Osteoblast (primary cell): ENCODE measurements around the gene ZNF280C. TPM values are rescaled to one million over a fixed set of nuclear protein-coding genes. Genes with fewer than 3 reads are reported as not detected.

Source experiments
- DNase-seq: peaks from one replicate; pipeline ENCODE4 v3.0.0; 2011; ENCODE audit warnings: low spot score, mixed read lengths; ENCODE audit not compliant: insufficient read length; ENCODE audit errors: missing footprints
- H2AFZ ChIP-seq: 2 replicates; pipeline ENCODE4 v1.6.0; 2011; ENCODE audit warnings: mild to moderate bottlenecking, low read length
- H3K27ac ChIP-seq: 2 replicates; pipeline ENCODE4 v1.5.1; 2011; ENCODE audit warnings: mild to moderate bottlenecking, low read depth, low read length, moderate library complexity
- H3K27me3 ChIP-seq: 2 replicates; pipeline ENCODE4 v1.6.0; 2012; ENCODE audit warnings: mild to moderate bottlenecking, control low read depth, inconsistent platforms, low read length, moderate library complexity; ENCODE audit not compliant: insufficient read depth
- H3K36me3 ChIP-seq: 2 replicates; pipeline ENCODE4 v1.5.1; 2011; ENCODE audit warnings: mild to moderate bottlenecking, low read length, control low read depth, moderate library complexity; ENCODE audit not compliant: insufficient read depth
- H3K4me1 ChIP-seq: 2 replicates; pipeline ENCODE4 v1.5.1; 2011; ENCODE audit warnings: mild to moderate bottlenecking, low read length, control low read depth, moderate library complexity; ENCODE audit not compliant: insufficient read depth
- H3K4me2 ChIP-seq: 2 replicates; pipeline ENCODE4 v1.6.0; 2011; ENCODE audit warnings: mild to moderate bottlenecking, low read length; ENCODE audit not compliant: insufficient read depth
- H3K4me3 ChIP-seq: fragments of 200-600 bp; sonication (generic); 3 replicates; pipeline ENCODE4 v1.5.1; 2012; ENCODE audit warnings: mild to moderate bottlenecking, low read length, inconsistent platforms; ENCODE audit not compliant: insufficient read depth
- H3K79me2 ChIP-seq: 2 replicates; pipeline ENCODE4 v1.6.0; 2012; ENCODE audit warnings: mild to moderate bottlenecking, low read length, control low read depth, inconsistent platforms; ENCODE audit not compliant: insufficient read depth
- H3K9me3 ChIP-seq: 2 replicates; pipeline ENCODE4 v1.5.1; 2011; ENCODE audit warnings: low read depth, low read length, control low read depth
- H4K20me1 ChIP-seq: 2 replicates; pipeline ENCODE4 v1.6.0; 2012; ENCODE audit warnings: mild to moderate bottlenecking, low read length, control low read depth; ENCODE audit not compliant: insufficient read depth
- total RNA-seq: library from RNA; depleted of rRNA; stranded (reverse); fragments of >200 nt; gene quantifications from 2 replicates; pipeline ENCODE4 v1.2.3, GENCODE V29; 2012
- TF ChIP-seq, protein P1 (sequence below): IDR thresholded peaks from 2 replicates; pipeline ENCODE4 v1.5.1; 2011; ENCODE audit warnings: mild to moderate bottlenecking, low read depth, low read length, moderate library complexity; ENCODE audit errors: extremely low read depth

The ZNF280C gene
- total RNA-seq, 1 donor: 5.4 TPM

DNA sequence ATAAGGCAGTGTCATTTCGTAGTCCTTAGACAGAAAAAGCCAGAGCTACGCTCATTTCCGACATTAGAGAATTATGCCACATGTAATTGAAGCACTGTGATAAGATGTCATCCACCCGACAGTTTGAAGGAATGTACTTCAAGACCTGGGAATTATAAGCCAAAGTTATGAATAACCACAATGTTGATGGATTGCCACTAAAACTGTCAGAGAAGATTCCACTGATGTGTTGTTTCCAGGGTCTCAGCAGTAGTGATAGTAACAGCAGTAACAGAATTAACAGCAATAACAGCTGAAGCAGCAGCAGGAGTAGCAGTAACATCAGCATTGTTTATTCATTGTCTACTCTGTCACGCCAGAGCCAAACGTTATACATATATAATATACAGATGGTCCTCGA lies 72.2 kb downstream of the ZNF280C start:
- no peaks in the 10 kb centered on the region for H4K20me1 ChIP-seq
- H3K27me3 ChIP-seq: no peaks in the 10 kb centered on the region
- no peaks in the 10 kb centered on the region for H3K4me1 ChIP-seq
- no peaks in the 10 kb centered on the region for H3K36me3 ChIP-seq
- TF ChIP-seq, protein P1, sequence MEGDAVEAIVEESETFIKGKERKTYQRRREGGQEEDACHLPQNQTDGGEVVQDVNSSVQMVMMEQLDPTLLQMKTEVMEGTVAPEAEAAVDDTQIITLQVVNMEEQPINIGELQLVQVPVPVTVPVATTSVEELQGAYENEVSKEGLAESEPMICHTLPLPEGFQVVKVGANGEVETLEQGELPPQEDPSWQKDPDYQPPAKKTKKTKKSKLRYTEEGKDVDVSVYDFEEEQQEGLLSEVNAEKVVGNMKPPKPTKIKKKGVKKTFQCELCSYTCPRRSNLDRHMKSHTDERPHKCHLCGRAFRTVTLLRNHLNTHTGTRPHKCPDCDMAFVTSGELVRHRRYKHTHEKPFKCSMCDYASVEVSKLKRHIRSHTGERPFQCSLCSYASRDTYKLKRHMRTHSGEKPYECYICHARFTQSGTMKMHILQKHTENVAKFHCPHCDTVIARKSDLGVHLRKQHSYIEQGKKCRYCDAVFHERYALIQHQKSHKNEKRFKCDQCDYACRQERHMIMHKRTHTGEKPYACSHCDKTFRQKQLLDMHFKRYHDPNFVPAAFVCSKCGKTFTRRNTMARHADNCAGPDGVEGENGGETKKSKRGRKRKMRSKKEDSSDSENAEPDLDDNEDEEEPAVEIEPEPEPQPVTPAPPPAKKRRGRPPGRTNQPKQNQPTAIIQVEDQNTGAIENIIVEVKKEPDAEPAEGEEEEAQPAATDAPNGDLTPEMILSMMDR: no peak
- no peak overlapping the region for H3K4me2 ChIP-seq
- H2AFZ ChIP-seq: no peak overlapping the region
- no peaks in the 10 kb centered on the region for H3K79me2 ChIP-seq
- no peak overlapping the region for H3K4me3 ChIP-seq
- H3K27ac ChIP-seq: no peak overlapping the region
- no peak for DNase-seq
- H3K9me3 ChIP-seq: no peaks in the 10 kb centered on the region

DNA sequence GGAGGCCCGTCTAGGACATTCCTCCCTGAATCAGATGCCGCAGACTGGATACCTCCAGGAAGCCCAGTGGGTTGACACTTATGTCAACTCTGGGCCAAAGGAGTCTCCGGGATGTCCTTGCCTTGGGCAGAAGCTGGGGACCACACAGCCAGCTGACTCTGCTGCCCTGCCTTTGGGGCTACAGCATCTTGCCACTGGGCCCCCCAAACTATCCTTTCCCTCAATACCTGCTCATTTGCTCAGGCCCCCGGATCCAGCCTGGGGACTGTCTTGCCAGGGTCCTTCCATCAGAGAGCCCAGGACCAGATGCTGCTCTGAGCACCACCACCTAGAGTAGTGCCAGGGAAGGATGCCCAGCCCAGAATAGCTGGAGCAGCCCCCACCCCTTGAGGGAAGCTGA lies 77.9 kb downstream of the ZNF280C start:
- Histone ChIP-seq H3K79me2 (no peaks in the 10 kb centered on the region), H3K4me2 (no peak overlapping the region), H3K27me3 (no peaks in the 10 kb centered on the region), H3K9me3 (no peaks in the 10 kb centered on the region), H2AFZ (no peak overlapping the region), H4K20me1 (no peaks in the 10 kb centered on the region), H3K4me1 (no peaks in the 10 kb centered on the region), H3K4me3 (no peak overlapping the region), H3K27ac (no peak overlapping the region), H3K36me3 (no peaks in the 10 kb centered on the region)
- TF ChIP-seq, protein P1: no peak
- DNase-seq: no peak

DNA sequence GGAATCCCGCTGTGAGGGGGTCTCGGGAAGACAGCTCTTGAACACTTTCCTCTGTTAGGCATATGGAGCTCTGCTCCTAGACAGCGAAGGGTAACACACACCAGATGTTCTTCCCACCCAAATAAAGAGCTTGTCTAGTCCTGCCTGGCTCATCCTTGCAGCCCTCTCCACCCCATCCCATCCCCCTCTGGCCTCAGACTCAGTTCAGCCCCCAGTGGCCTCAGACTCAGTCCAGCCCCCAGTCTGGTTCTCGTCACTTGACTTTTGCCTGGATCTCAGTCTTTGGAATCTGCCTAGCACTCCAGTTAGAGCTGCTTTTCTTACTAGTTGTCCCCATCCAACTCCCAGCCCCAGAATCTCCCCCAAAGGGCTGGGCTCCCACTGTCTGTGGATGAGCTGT lies 82.0 kb downstream of the ZNF280C start:
- Histone ChIP-seq H3K27me3 (no peaks in the 10 kb centered on the region), H3K4me3 (no peak overlapping the region), H3K4me1 (no peaks in the 10 kb centered on the region), H3K9me3 (no peaks in the 10 kb centered on the region), H2AFZ (no peak overlapping the region), H4K20me1 (no peaks in the 10 kb centered on the region), H3K36me3 (no peaks in the 10 kb centered on the region), H3K27ac (no peak overlapping the region), H3K79me2 (no peaks in the 10 kb centered on the region), H3K4me2 (no peak overlapping the region)
- DNase-seq: no peak
- TF ChIP-seq, protein P1: no peak

DNA sequence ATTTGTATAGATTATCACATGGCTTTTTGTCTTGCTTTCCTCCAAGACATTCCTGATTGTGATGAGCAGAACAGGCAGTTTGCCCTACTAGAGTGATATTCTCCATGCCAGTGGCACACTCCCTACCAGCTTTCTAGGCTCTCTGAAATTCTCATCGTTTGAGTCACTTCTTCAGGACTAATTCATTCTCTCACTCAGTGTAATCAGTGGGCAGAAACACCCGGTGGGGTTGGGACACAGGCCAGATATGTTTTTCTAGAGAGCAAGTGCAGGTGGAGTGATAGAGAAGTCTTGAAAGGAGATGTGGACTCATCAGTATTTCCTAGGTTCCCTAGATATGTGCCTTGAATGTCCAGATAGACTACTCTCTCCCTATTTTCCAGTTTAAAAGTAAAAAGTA lies 83.8 kb downstream of the ZNF280C start:
- Histone ChIP-seq H3K79me2 (no peaks in the 10 kb centered on the region), H3K27me3 (no peaks in the 10 kb centered on the region), H3K27ac (no peak overlapping the region), H3K4me1 (no peaks in the 10 kb centered on the region), H3K36me3 (no peaks in the 10 kb centered on the region), H3K9me3 (no peaks in the 10 kb centered on the region), H3K4me2 (no peak overlapping the region), H4K20me1 (no peaks in the 10 kb centered on the region), H2AFZ (no peak overlapping the region), H3K4me3 (no peak overlapping the region)
- no peak for DNase-seq
- TF ChIP-seq, protein P1: no peak
